GM21447 (cell line): Measurements from ENCODE around the gene PIP.
"Not testable (repeated sequence)": the region's sequence is repeated elsewhere in the genome, so short reads cannot be mapped to it uniquely, and the experiment has no call there.

ENCODE experiments used
- ATAC-seq: cut with Tn5 transposase; IDR thresholded peaks from one replicate; pipeline ENCODE4 v1.9.1; 2021; ENCODE audit not compliant: unreplicated experiment

Gene PIP

GRCh38 chr7:143131781-143132180 is at the start of gene PIP:
PIP (plus strand) TSS chr7:143132077; CDS start chr7:143132117, 40 bp downstream.
- no peak for ATAC-seq

DNA sequence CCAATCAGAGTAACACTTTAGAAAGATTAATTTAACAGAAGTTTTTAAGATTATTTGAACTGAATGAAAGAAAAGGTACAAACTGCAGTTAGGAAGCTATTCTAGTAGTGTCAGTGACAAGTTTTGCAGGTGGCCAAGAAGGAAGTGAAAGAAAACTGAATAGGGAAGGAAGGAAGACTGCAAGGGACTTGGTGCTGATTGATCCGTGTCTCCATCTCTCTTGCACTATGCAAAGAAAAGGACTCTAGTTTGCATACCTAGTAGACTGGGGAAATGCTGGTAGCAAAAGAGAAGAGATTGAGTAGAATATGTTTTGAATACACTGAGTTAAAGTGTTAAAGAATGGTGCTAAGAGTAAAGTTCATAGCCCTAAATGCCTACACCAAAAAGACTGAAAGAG is 46.8 kb upstream of the PIP start:
- ATAC-seq, result no peak

DNA sequence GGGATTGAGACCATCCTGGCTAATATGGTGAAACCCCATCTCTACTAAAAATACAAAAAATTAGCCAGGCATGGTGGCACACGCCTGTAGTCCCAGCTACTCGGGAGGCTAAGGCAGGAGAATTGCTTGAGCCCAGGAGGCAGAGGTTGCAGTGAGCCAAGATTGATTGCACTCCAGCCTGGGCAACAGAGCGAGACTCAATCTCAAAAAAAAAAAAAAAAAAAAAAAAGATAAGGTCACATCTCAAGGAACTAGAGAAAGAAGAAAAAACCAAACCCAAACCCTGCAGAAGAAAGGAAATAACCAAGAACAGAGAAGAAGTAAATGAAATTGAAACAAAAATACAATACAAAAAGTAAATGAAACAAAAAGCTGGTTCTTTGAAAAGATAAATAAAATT is 46.3 kb upstream of the PIP start:
- ATAC-seq, result not testable (repeated sequence)

GRCh38 chr7:143088549-143089231 is 43.2 kb upstream of the PIP start:
- ATAC-seq, result not testable (repeated sequence)

GRCh38 chr7:143096146-143096545 is 35.7 kb upstream of the PIP start:
- ATAC-seq, result no peak

- ATAC-seq, result not testable (repeated sequence)
Observed at GRCh38 chr7:143099579-143099978, 32.3 kb upstream of the PIP start.

- no peak for ATAC-seq
Observed at GRCh38 chr7:143104759-143105158, 27.1 kb upstream of the PIP start.

- not testable (repeated sequence) for ATAC-seq
Observed at GRCh38 chr7:143108019-143108418, 23.9 kb upstream of the PIP start.

DNA sequence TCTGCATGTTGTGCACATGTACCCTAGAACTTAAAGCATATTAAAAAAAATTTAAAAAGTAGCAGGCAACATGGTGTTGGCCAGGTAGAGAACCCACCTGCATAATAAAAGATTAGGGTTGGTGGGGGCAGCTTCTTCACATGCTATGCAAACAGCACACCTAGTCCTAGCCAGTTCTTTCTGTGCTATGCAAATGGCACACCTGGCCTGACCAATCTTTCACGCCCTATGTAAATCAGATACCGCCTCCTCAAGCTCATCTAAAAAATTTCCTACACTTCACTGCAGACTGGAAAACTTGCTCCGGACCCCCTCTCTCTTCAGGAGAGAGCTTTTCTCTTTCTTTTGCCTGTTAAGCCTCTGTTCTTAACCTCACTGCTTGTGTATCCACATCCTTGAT is 14.5 kb upstream of the PIP start:
- ATAC-seq, result no peak

DNA sequence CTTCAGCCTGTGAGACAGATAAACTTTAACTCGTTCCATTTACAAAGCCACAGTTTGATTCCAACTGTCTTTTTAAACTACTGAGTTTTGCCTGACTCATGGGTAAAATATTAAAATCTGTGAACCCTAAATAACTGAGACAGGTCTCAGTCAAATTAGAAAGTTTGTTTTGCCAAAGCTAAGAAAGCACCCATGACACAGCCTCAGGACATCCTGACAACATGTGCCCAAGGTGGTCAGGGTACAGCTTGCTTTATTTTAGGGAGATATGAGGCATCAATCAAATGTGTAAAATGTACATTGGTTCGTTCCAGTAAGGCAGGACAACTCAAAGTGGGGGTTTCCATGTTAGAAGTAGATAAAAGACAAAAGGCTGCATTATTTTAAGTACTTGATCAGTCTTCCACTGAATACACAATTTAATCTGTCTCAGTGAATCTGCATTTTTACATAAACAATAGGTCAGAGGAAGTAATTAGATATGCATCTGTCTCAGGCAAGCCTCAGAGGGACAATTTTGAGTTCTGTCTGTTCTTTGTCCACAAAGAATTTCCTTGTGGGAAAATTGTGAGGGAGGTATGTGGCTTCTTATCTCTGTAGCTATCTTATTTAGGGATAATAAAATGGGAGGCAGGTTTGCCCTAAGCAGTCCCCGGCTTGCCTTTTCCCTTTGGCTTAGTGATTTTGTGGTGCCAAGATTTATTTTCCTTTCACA is 11.0 kb upstream of the PIP start:
- ATAC-seq, result no peak

- ATAC-seq, result not testable (repeated sequence)
Observed at GRCh38 chr7:143123326-143123725, 8.6 kb upstream of the PIP start.

DNA sequence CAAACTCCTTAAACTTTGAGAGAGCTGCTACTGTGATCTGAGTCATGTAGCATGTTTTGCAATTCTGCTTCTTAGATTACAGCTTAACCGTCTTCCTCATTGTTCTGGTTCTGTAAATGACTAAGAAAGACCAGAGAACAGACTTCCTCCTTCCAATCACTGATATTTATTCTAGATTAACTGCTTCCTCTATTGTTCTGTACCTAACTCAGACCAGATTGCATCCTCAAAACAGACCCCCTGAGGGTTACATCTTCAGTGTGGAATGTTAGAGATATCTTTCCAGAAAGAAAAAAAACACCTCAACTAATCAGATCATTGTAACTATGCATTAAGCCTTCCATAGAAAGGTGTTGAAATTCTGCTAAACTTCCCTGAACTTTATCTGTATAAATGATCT is 5.7 kb upstream of the PIP start:
- no peak for ATAC-seq

DNA sequence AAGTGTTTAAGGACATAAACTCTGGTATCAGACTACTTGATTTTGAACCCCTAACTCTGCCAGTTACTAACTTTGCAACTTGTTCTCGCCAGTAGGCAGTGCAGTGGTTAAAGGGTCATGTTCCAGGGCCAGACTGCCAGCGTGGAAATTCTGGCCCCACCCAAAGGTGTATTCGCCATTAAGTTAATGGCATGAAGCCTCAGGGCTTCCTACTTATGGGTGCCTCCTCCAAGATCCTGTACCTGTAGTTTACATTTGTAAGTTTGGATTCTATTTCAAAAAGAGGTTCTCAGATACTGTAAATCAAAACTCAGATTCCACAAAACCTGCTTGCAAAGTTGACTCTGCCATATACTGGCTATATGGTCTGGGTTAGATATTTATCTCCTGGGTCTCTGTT is 2.8 kb upstream of the PIP start:
- no peak for ATAC-seq

- no peak for ATAC-seq
Observed at GRCh38 chr7:143129477-143129876, 2.4 kb upstream of the PIP start.

GRCh38 chr7:143130541-143130940 is 1.3 kb upstream of the PIP start:
- ATAC-seq, result no peak

DNA sequence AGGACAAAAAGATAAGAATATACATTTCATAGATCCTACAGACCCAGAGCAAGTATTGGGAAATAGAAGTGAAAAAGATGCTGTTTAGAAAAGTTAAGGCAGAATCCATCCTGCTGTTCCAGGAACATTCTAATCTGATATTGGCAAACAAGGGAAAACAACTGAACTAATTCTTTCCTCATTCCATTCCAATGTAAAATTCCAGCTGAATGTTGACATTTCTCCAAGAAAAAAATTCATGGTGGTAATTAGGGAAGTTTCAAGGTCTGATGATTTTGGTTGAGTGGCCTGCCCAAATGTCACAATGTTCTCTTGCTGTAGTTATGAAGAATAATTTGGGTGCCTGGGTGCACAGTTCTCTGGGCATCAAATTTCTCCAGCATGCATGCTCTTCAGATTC is 15.2 kb downstream of the PIP start:
- no peak for ATAC-seq

- no peak for ATAC-seq
Observed at GRCh38 chr7:143148050-143148449, 16.2 kb downstream of the PIP start.

- ATAC-seq, result no peak
Observed at GRCh38 chr7:143148651-143149050, 16.8 kb downstream of the PIP start.

- not testable (repeated sequence) for ATAC-seq
Observed at GRCh38 chr7:143150696-143151095, 18.8 kb downstream of the PIP start.

DNA sequence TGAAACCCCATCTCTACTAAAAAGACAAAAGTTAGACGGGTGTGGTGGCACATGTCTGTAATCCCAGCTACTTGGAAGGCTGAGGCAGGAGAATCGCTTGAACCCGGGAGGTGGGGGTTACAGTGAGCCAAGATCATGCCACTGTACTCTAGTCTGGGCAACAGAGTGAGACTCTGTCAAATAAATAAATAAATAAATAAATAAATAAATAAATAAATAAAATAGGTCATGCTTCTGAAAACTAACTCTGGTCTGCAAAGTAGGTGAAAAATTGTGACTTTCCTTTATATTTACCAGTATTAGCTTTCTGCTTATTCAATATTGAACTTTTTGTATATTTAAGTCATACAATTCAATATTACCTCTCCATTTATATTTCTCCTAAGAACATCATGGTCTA is 26.7 kb downstream of the PIP start:
- not testable (repeated sequence) for ATAC-seq

DNA sequence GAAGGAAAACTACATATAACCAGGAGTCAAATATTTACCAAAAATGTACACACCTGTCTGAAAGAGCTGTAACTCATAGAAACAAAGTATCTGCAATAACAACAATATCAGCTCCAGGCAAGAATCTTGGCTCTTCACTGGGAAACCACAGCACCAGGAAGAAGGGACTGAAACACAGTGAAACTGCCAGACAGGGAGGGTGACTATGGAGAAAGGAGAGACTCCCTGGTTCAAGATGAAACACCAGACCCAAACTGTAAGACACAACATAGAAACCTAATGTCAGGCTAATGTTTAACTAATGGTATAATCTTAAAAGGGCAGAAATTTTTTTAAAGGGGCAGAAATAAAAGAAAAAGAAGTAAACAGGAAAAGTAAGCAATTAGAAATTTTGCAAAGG is 39.8 kb downstream of the PIP start:
- no peak for ATAC-seq

GRCh38 chr7:143172354-143172753 is 40.5 kb downstream of the PIP start:
- ATAC-seq, result no peak

- ATAC-seq, result no peak
Observed at GRCh38 chr7:143176128-143176527, 44.3 kb downstream of the PIP start.
